T-cell (primary cell): ENCODE data around the gene RTL3. TPM values are rescaled to one million over a fixed set of nuclear protein-coding genes. Genes with fewer than 3 reads are reported as not detected.

ENCODE experiments used
- total RNA-seq, 35 experiments: library from RNA in 6 of 35; stranded (reverse) in 6 of 35; fragments of 120-200 nt in 1 of 35; gene quantifications; one replicate each; pipeline versions ENCODE4 v1.2.1 to v1.2.4 and lab custom pipeline; 2013 to 2026

The RTL3 gene
- total RNA-seq, 5 donors from 2014 or later (not counting 1 experiment from before 2014, with no cell fraction given), result not detected

Other genes with a start within 250 kb of the RTL3 start
- not detected for gene LPAR4, start 88.4 kb upstream of the RTL3 start, total RNA-seq